A673 (cell line): Measurements from ENCODE around the gene PLEKHA3. TPM values are rescaled to one million over a fixed set of nuclear protein-coding genes. Genes with fewer than 3 reads are reported as not detected.

Experiments
- BruUV-seq: library from RNA; stranded (reverse); fragments of 400-500 nt; replicated peaks from 2 replicates; lab custom pipeline; 2021; lab: Mats Ljungman, UMichigan
- CTCF ChIA-PET: fragments of 300-600 bp; sonication (Branson Sonifier 250); formaldehyde crosslinking; loops from one replicate; lab custom pipeline; 2022; ENCODE audit warnings: antibody characterized with exemption; lab: Charles Lee
- POLR2A ChIA-PET: fragments of 300-600 bp; sonication (Branson Sonifier 250); formaldehyde crosslinking; loops from one replicate; lab custom pipeline; 2022; ENCODE audit warnings: antibody characterized with exemption; ENCODE audit not compliant: low non-redundant PET; lab: Charles Lee
- DNase-seq: peaks from one replicate; pipeline ENCODE4 v3.0.0-alpha.2; 2015; ENCODE audit warnings: low spot score
- H3K27ac ChIP-seq: fragments of 200-600 bp; sonication (generic); 2 replicates; pipeline ENCODE4 v1.5.1; 2016; ENCODE audit warnings: mixed run types, low read depth, mild to moderate bottlenecking, mixed read lengths, antibody characterized with exemption, low read length; ENCODE audit not compliant: poor library complexity, severe bottlenecking
- H3K27me3 ChIP-seq: fragments of 200-600 bp; sonication (generic); replicated peaks from 2 replicates; pipeline ENCODE4 v1.6.1; 2017; ENCODE audit warnings: mixed run types, low read depth, mild to moderate bottlenecking, mixed read lengths, antibody characterized with exemption, low read length; ENCODE audit not compliant: insufficient read depth, poor library complexity
- H3K36me3 ChIP-seq: fragments of 200-600 bp; sonication (generic); 2 replicates; pipeline ENCODE4 v1.6.1; 2016; ENCODE audit warnings: mixed run types, mild to moderate bottlenecking, mixed read lengths, antibody characterized with exemption, low read length; ENCODE audit not compliant: insufficient read depth, poor library complexity, severe bottlenecking
- H3K4me1 ChIP-seq: fragments of 200-600 bp; sonication (generic); 2 replicates; pipeline ENCODE4 v1.6.1; 2017; ENCODE audit warnings: mixed run types, mild to moderate bottlenecking, mixed read lengths, antibody characterized with exemption, low read length; ENCODE audit not compliant: insufficient read depth, poor library complexity, severe bottlenecking
- H3K4me3 ChIP-seq: fragments of 200-600 bp; sonication (generic); 2 replicates; pipeline ENCODE4 v1.5.1; 2016; ENCODE audit warnings: low read depth, mixed run types, mild to moderate bottlenecking, mixed read lengths, low read length; ENCODE audit not compliant: poor library complexity, severe bottlenecking
- H3K9me3 ChIP-seq: fragments of 200-600 bp; sonication (generic); 2 replicates; pipeline ENCODE4 v1.6.1; 2016; ENCODE audit warnings: mixed run types, low read depth, mild to moderate bottlenecking, mixed read lengths, antibody characterized with exemption, low read length; ENCODE audit not compliant: poor library complexity, severe bottlenecking
- CTCF ChIP-seq: fragments of 300-800, 200-600 bp; sonication (generic); conservative IDR thresholded peaks from 2 replicates; pipeline ENCODE4 v1.5.1; 2017; ENCODE audit warnings: low read depth, mild to moderate bottlenecking, antibody characterized with exemption, low read length, moderate library complexity, mixed read lengths
- EZH2 ChIP-seq: fragments of 200-600 bp; sonication (generic); IDR thresholded peaks from 2 replicates; pipeline ENCODE4 v1.6.1; 2017; ENCODE audit warnings: borderline replicate concordance, low read depth, mild to moderate bottlenecking, mixed read lengths, antibody characterized with exemption, low read length; ENCODE audit not compliant: poor library complexity, severe bottlenecking
- intact Hi-C: fragments of 100-400 bp; cut with micrococcal nuclease; formaldehyde crosslinking; loops from one replicate; pipeline ENCODE4 v1.10.0; 2022; ENCODE audit not compliant: unreplicated experiment
- total RNA-seq: library from RNA; stranded (reverse); gene quantifications from 2 replicates; pipeline ENCODE4 v1.2.3, GENCODE V29; 2021

The PLEKHA3 gene
- total RNA-seq, 1 experiment from 2014 or later = 27.0 TPM

GRCh38 chr2:178491612-178492011, 11.4 kb downstream of the PLEKHA3 start:
- no peak overlapping the region for H3K27ac ChIP-seq
- no peak overlapping the region for H3K4me3 ChIP-seq
- no peak for DNase-seq
- H3K9me3 ChIP-seq = no peaks in the 10 kb centered on the region
- ChIA-PET CTCF (no interaction called here), POLR2A (no interaction called here)
- H3K27me3 ChIP-seq = no peaks in the 10 kb centered on the region
- no TSS peak for BruUV-seq
- no peaks in the 10 kb centered on the region for H3K4me1 ChIP-seq
- intact Hi-C loops = no loop called here
- H3K36me3 ChIP-seq = peaks cover 39% of the 10 kb centered on the region
- TF ChIP-seq CTCF (no peak), EZH2 (no peak)

- Histone ChIP-seq H3K4me3 (no peak overlapping the region), H3K27ac (no peak overlapping the region), H3K9me3 (no peaks in the 10 kb centered on the region), H3K4me1 (no peaks in the 10 kb centered on the region), H3K27me3 (no peaks in the 10 kb centered on the region), H3K36me3 (peaks cover 49% of the 10 kb centered on the region)
- ChIA-PET POLR2A (no interaction called here), CTCF (no interaction called here)
- TF ChIP-seq CTCF (no peak), EZH2 (no peak)
- BruUV-seq = no TSS peak
- DNase-seq = no peak
- intact Hi-C loops = no loop called here
Observed at GRCh38 chr2:178496049-178496448, 15.8 kb downstream of the PLEKHA3 start.

GRCh38 chr2:178498137-178498536, 17.9 kb downstream of the PLEKHA3 start:
- TF ChIP-seq EZH2 = no peak
- TF ChIP-seq CTCF = no peak
- ChIA-PET CTCF (no interaction called here), POLR2A (no interaction called here)
- DNase-seq = no peak
- Histone ChIP-seq H3K4me3 (no peak overlapping the region), H3K27ac (no peak overlapping the region), H3K9me3 (no peaks in the 10 kb centered on the region), H3K36me3 (peaks cover 62% of the 10 kb centered on the region), H3K27me3 (no peaks in the 10 kb centered on the region), H3K4me1 (no peaks in the 10 kb centered on the region)
- no TSS peak for BruUV-seq
- intact Hi-C loops = no loop called here
